Tibial nerve (tissue), 4 donors: ENCODE data around the gene TRPM4. TPM values are rescaled to one million over a fixed set of nuclear protein-coding genes. Genes with fewer than 3 reads are reported as not detected.

Experiments used
- DNase-seq, 2 donors: peaks; one replicate each; pipeline ENCODE4 v3.0.0-alpha.2; 2019; ENCODE audit warnings: low spot score in 2 of 2
- H3K27ac ChIP-seq, 4 donors: fragments of 200-600 bp; sonication (generic) in 3 of 4; one replicate each; pipeline ENCODE4 v1.5.1; 2017 to 2019; ENCODE audit warnings: mild to moderate bottlenecking in 1 of 4
- H3K27me3 ChIP-seq, 2 donors: fragments of 200-600 bp; sonication (generic) in 1 of 2; one replicate each; pipeline versions ENCODE4 v1.5.1 to v1.6.0; 2017 to 2019
- H3K36me3 ChIP-seq, 3 donors: fragments of 200-600 bp; sonication (generic); one replicate each; pipeline ENCODE4 v1.5.1; 2018 to 2019
- H3K4me1 ChIP-seq, 4 donors: fragments of 200-600 bp; sonication (generic) in 3 of 4; one replicate each; pipeline ENCODE4 v1.5.1; 2017 to 2019
- H3K4me3 ChIP-seq, 4 donors: fragments of 200-600 bp; sonication (generic) in 3 of 4; one replicate each; pipeline ENCODE4 v1.5.1; 2017 to 2019; ENCODE audit warnings: mild to moderate bottlenecking in 1 of 4, moderate library complexity in 1 of 4
- H3K9me3 ChIP-seq, 4 donors: fragments of 200-600 bp; sonication (generic) in 3 of 4; one replicate each; pipeline ENCODE4 v1.5.1; 2017 to 2019
- EP300 ChIP-seq, 2 donors: sonication (generic); formaldehyde crosslinking; IDR thresholded peaks; one replicate each; pipeline ENCODE4 v1.6.1; 2017; ENCODE audit warnings: antibody characterized with exemption in 2 of 2, mild to moderate bottlenecking in 1 of 2
- POLR2A ChIP-seq, 2 donors: fragments of 450-650 bp; IDR thresholded peaks; one replicate each; pipeline ENCODE4 v1.6.1; 2017; ENCODE audit warnings: antibody characterized with exemption in 2 of 2, mild to moderate bottlenecking in 2 of 2, moderate library complexity in 2 of 2
- WGBS, 2 donors: methylation state at CpG; one replicate each; pipeline ENCODE4 v1.1.5; 2018; 5-methylcytosine and 5-hydroxymethylcytosine counted together
- total RNA-seq, 4 donors: library from RNA; depleted of rRNA; stranded (reverse); fragments of >200 nt; gene quantifications; one replicate each; pipeline ENCODE4 v1.1.0, GENCODE V29; 2016
- TF ChIP-seq, protein P1 (sequence below), 5 experiments: fragments of 200-600 bp in 3 of 5; fragments of 450-650 bp in 2 of 5; sonication (generic) in 3 of 5; IDR thresholded peaks; one replicate each; pipeline ENCODE4 v1.5.1; 2016 to 2019; ENCODE audit warnings: antibody characterized with exemption in 5 of 5, mild to moderate bottlenecking in 3 of 5, moderate library complexity in 2 of 5

Gene TRPM4
- total RNA-seq, 4 donors from 2014 or later = 12.6 to 22.4 (median 16.7) TPM

DNA sequence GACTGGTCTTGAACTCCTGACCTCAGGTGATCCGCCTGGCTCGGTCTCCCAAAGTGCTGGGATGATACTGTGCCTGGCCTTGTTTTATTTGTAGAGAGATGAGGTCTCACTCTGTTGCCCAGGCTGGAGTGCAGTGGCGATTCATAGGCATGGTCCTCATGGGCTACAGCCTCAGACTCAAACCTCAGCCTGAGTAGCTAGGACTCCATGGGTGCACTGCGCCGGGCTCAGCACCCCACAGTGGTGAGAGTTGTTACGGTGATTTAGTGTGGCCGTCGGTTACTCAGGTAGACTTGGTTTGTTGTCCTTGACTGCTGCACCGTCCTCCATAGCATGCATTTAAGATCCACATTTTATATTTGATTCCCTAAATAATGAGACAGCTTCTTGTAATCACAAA lies 86.7 kb downstream of the TRPM4 start:
- no peak overlapping the region for H3K4me3 ChIP-seq
- H3K9me3 ChIP-seq = no peaks in the 10 kb centered on the region
- H3K36me3 ChIP-seq = no peaks in the 10 kb centered on the region
- H3K27ac ChIP-seq = no peak overlapping the region
- 92 to 95% methylated on average over 8 to 9 of the region's 9 CpGs for WGBS, 2 donors
- TF ChIP-seq, protein P1, sequence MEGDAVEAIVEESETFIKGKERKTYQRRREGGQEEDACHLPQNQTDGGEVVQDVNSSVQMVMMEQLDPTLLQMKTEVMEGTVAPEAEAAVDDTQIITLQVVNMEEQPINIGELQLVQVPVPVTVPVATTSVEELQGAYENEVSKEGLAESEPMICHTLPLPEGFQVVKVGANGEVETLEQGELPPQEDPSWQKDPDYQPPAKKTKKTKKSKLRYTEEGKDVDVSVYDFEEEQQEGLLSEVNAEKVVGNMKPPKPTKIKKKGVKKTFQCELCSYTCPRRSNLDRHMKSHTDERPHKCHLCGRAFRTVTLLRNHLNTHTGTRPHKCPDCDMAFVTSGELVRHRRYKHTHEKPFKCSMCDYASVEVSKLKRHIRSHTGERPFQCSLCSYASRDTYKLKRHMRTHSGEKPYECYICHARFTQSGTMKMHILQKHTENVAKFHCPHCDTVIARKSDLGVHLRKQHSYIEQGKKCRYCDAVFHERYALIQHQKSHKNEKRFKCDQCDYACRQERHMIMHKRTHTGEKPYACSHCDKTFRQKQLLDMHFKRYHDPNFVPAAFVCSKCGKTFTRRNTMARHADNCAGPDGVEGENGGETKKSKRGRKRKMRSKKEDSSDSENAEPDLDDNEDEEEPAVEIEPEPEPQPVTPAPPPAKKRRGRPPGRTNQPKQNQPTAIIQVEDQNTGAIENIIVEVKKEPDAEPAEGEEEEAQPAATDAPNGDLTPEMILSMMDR (IDR thresholded peaks at IDR 0.05) = no peak
- TF ChIP-seq POLR2A (IDR thresholded peaks at IDR 0.05) = no peak
- TF ChIP-seq EP300 (IDR thresholded peaks at IDR 0.05) = no peak
- H3K27me3 ChIP-seq = no peaks in the 10 kb centered on the region
- DNase-seq = no peak
- no peaks in the 10 kb centered on the region for H3K4me1 ChIP-seq

DNA sequence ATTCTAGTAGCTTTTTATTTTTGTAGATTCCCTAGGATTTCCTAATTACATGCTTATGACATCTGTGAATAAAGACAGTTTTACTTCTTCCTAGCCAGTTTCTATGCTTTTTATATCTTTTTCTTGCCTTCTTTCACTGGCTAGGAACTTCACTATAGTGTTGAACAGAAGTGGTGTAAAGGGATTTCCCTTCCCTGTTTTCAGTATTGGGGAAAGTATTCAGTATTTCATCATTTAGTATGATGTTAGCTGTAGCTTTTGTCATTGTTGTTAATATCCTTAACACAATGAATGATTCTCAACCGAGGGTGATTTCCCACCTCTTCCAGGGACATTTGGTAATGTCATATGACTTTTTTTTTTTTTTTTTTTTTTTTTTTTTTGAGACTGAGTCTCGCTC lies 90.1 kb downstream of the TRPM4 start:
- no peak overlapping the region for H3K27ac ChIP-seq
- TF ChIP-seq EP300 (IDR thresholded peaks at IDR 0.05) (no peak), POLR2A (IDR thresholded peaks at IDR 0.05) (no peak)
- TF ChIP-seq, protein P1 (IDR thresholded peaks at IDR 0.05) = no peak
- 48 to 61% methylated on average over 1 to 2 of the region's 2 CpGs for WGBS, 2 donors
- peaks cover 0 to 3% (median 0%) of the 10 kb centered on the region in 4 donors for H3K9me3 ChIP-seq
- H3K4me3 ChIP-seq = no peak overlapping the region
- DNase-seq = no peak
- H3K36me3 ChIP-seq = no peaks in the 10 kb centered on the region
- H3K27me3 ChIP-seq = no peaks in the 10 kb centered on the region
- H3K4me1 ChIP-seq = no peaks in the 10 kb centered on the region

DNA sequence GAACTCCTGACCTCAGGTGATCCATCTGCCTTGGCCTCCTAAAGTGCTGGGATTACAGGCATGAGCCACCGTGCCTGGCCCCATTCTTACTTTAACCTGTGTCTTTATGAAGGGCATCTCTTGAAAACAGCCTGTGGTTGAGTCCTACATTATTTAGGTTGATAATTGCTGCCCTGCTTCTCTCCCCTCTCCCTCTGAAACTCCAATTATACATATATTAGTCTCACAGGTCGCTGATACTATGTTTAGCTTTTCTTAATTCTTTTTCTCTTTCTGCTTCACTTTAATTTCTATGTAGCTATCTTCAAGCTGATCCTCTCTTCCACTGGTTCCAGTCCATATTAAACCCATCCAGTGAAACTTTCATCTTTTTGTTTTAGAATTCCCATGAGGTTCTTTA lies 92.3 kb downstream of the TRPM4 start:
- H3K4me1 ChIP-seq = no peaks in the 10 kb centered on the region
- no peak for DNase-seq
- no peaks in the 10 kb centered on the region for H3K36me3 ChIP-seq
- 78 to 82% methylated on average over 2 of the region's 2 CpGs for WGBS, 2 donors
- TF ChIP-seq POLR2A (IDR thresholded peaks at IDR 0.05) = no peak
- TF ChIP-seq, protein P1 (IDR thresholded peaks at IDR 0.05) = no peak
- TF ChIP-seq EP300 (IDR thresholded peaks at IDR 0.05) = no peak
- H3K27ac ChIP-seq = no peak overlapping the region
- no peak overlapping the region for H3K4me3 ChIP-seq
- H3K27me3 ChIP-seq = no peaks in the 10 kb centered on the region
- H3K9me3 ChIP-seq = peaks cover 0 to 3% (median 0%) of the 10 kb centered on the region in 4 donors

DNA sequence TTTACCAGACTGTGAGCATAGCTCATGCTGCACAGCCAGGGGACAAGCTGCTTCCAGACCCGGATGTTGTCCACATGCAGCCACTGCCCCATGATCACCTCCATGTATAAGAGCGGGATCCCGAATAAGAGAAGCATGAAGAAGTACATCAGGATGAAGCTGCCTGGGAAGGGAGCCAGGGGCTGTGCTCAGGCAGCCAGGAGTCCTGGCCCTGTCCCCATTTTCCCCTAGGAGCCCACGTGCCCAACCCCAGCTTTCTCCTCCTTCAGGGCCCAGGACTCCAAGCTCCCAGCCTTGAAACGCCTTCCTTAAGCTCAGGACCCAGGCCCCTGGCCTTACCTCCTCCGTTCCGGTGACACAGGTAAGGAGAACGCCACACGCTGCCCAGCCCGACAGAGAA lies 98.1 kb downstream of the TRPM4 start:
- DNase-seq = no peak
- H3K36me3 ChIP-seq = no peaks in the 10 kb centered on the region
- no peaks in the 10 kb centered on the region for H3K4me1 ChIP-seq
- H3K27me3 ChIP-seq = no peaks in the 10 kb centered on the region
- H3K27ac ChIP-seq = no peak overlapping the region
- TF ChIP-seq EP300 (IDR thresholded peaks at IDR 0.05) = no peak
- TF ChIP-seq POLR2A (IDR thresholded peaks at IDR 0.05) = no peak
- TF ChIP-seq, protein P1 (IDR thresholded peaks at IDR 0.05) = no peak
- H3K4me3 ChIP-seq = no peak overlapping the region
- WGBS, 2 donors = 91 to 94% methylated on average over 9 to 10 of the region's 10 CpGs
- peaks cover 0 to 32% (median 3%) of the 10 kb centered on the region in 4 donors for H3K9me3 ChIP-seq

DNA sequence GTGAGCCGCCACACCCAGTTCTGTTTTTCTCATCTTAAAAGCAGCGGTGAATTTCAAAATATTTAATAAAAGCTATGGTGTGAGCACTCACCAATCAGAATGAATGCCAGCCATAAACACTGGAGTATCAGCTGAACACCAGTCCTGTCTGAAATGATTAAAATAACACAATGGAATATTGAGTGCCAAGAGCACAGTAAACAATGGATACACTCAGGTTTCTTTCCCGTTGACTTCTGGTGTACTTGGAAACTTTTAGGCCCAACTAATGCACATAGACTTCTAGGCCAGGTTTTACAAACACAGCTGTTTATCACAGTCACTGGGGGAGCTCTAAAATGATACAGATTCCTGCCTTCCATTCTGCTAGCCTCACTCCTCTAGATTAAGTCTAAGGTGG lies 99.1 kb downstream of the TRPM4 start:
- H3K27ac ChIP-seq = no peak overlapping the region
- no peaks in the 10 kb centered on the region for H3K4me1 ChIP-seq
- peaks cover 0 to 3% of the 10 kb centered on the region in 2 donors for H3K27me3 ChIP-seq
- DNase-seq = no peak
- WGBS, 2 donors = 63 to 75% methylated on average over 3 of the region's 3 CpGs
- H3K36me3 ChIP-seq = no peaks in the 10 kb centered on the region
- no peak overlapping the region for H3K4me3 ChIP-seq
- TF ChIP-seq POLR2A (IDR thresholded peaks at IDR 0.05) = no peak
- TF ChIP-seq EP300 (IDR thresholded peaks at IDR 0.05) = no peak
- TF ChIP-seq, protein P1 (IDR thresholded peaks at IDR 0.05) = no peak
- peaks cover 0 to 32% (median 3%) of the 10 kb centered on the region in 4 donors for H3K9me3 ChIP-seq

Other genes with a start within 250 kb of the TRPM4 start
- 1 to 10 TPM in 1 of 4 donors, not detected in 3; 1.2 TPM for gene DHDH, start 224.1 kb upstream of the TRPM4 start, total RNA-seq
- 10 to 100 TPM; 31.4 to 61.2 (median 38.4) TPM for gene BAX, start 202.9 kb upstream of the TRPM4 start, total RNA-seq
- gene FTL, start 192.5 kb upstream of the TRPM4 start, total RNA-seq = 1,000 to 10,000 TPM; 5,480 to 8,362 (median 5,857) TPM
- gene GYS1, start 164.5 kb upstream of the TRPM4 start, total RNA-seq = 10 to 100 TPM; 28.8 to 42.0 (median 31.0) TPM
- gene RUVBL2, start 163.9 kb upstream of the TRPM4 start, total RNA-seq = 100 to 1,000 TPM in 1 of 4 donors, 10 to 100 TPM in 3; 69.2 to 120 (median 78.5) TPM
- gene LHB, start 140.7 kb upstream of the TRPM4 start, total RNA-seq = 1 to 10 TPM in 1 of 4 donors, not detected in 3; 2.6 TPM
- not detected for gene CGB3, start 133.5 kb upstream of the TRPM4 start, total RNA-seq
- not detected for gene CGB2, start 125.9 kb upstream of the TRPM4 start, total RNA-seq
- gene CGB1, start 120.9 kb upstream of the TRPM4 start, total RNA-seq = not detected
- gene CGB5, start 113.9 kb upstream of the TRPM4 start, total RNA-seq = not detected
- not detected for gene CGB8, start 108.7 kb upstream of the TRPM4 start, total RNA-seq
- not detected for gene CGB7, start 100.0 kb upstream of the TRPM4 start, total RNA-seq
- gene NTF4, start 93.0 kb upstream of the TRPM4 start, total RNA-seq = not detected
- not detected for gene KCNA7, start 85.1 kb upstream of the TRPM4 start, total RNA-seq
- gene SNRNP70, start 72.3 kb upstream of the TRPM4 start, total RNA-seq = 100 to 1,000 TPM; 286 to 444 (median 400) TPM
- 10 to 100 TPM; 15.7 to 24.9 (median 19.6) TPM for gene LIN7B, start 43.4 kb upstream of the TRPM4 start, total RNA-seq
- 1 to 10 TPM in 3 of 4 donors, not detected in 1; 1.0 to 7.8 (median 5.0) TPM for gene C19orf73, start 38.6 kb upstream of the TRPM4 start, total RNA-seq
- gene PPFIA3, start 38.2 kb upstream of the TRPM4 start, total RNA-seq = 1 to 10 TPM; 1.8 to 6.7 (median 3.5) TPM
- 1 to 10 TPM in 3 of 4 donors, under 1 TPM in 1; 0.60 to 4.3 (median 2.6) TPM for gene HRC, start 2.4 kb upstream of the TRPM4 start, total RNA-seq
- gene SLC6A16, start 167.4 kb downstream of the TRPM4 start, total RNA-seq = 1 to 10 TPM; 2.6 to 4.6 (median 3.4) TPM
- gene CD37, start 177.6 kb downstream of the TRPM4 start, total RNA-seq = 10 to 100 TPM in 3 of 4 donors, 1 to 10 TPM in 1; 9.8 to 18.6 (median 15.8) TPM
- 10 to 100 TPM; 17.8 to 39.0 (median 21.4) TPM for gene TEAD2, start 204.6 kb downstream of the TRPM4 start, total RNA-seq
- gene DKKL1, start 206.1 kb downstream of the TRPM4 start, total RNA-seq = not detected
- not detected for gene KASH5, start 230.5 kb downstream of the TRPM4 start, total RNA-seq